Astrocyte of the spinal cord (primary cell): ENCODE data around the gene INSRR.

Experiments used
- DNase-seq: peaks from one replicate; pipeline ENCODE4 v3.0.0; 2011; ENCODE audit warnings: low read depth, low spot score
- H3K4me3 ChIP-seq: 2 replicates; pipeline ENCODE4 v1.5.1; 2011; ENCODE audit warnings: low read depth, mild to moderate bottlenecking, low read length, moderate library complexity
- CTCF ChIP-seq: IDR thresholded peaks from 2 replicates; pipeline ENCODE4 v1.5.1; 2012; ENCODE audit warnings: low read depth, mild to moderate bottlenecking, low read length, inconsistent platforms
- in situ Hi-C: cut with HindIII; loops from 2 replicates; pipeline ENCODE4 v1.10.0; 2017; ENCODE audit warnings: low sequenced_read_pairs

Gene INSRR

GRCh38 chr1:156898971-156899664 lies 40.2 kb upstream of the INSRR start:
- no peak overlapping the region for H3K4me3 ChIP-seq
- TF ChIP-seq CTCF, result no peak
- in situ Hi-C loops, result no loop called here
- no peak for DNase-seq

GRCh38 chr1:156898161-156898566 lies 39.2 kb upstream of the INSRR start:
- in situ Hi-C loops, result no loop called here

GRCh38 chr1:156897078-156897825 lies 38.3 kb upstream of the INSRR start:
- H3K4me3 ChIP-seq, result no peak overlapping the region
- no peak for TF ChIP-seq CTCF
- peak; percentile 74 for DNase-seq
- in situ Hi-C loops, result no loop called here

More at GRCh38 chr1:156898161-156898566, 39.2 kb upstream of the INSRR start:
- peak; percentile 71 for DNase-seq
- no peak overlapping the region for H3K4me3 ChIP-seq
- TF ChIP-seq CTCF, result no peak

GRCh38 chr1:156896490-156897033 lies 37.6 kb upstream of the INSRR start:
- in situ Hi-C loops, result no loop called here
- H3K4me3 ChIP-seq, result no peak overlapping the region
- TF ChIP-seq CTCF, result no peak
- peak; percentile 85 for DNase-seq

- in situ Hi-C loops, result no loop called here
- DNase-seq, result no peak
- no peak for TF ChIP-seq CTCF
- no peak overlapping the region for H3K4me3 ChIP-seq
These were observed 37.0 kb upstream of the INSRR start for GRCh38 chr1:156895927-156896326.

- H3K4me3 ChIP-seq, result no peak overlapping the region
- in situ Hi-C loops, result no loop called here
- no peak for TF ChIP-seq CTCF
- DNase-seq, result no peak
These were observed 36.5 kb upstream of the INSRR start for GRCh38 chr1:156895455-156895812.
